IMR-90 (cell line): Measurements from ENCODE around the gene ARID3C. TPM values are rescaled to one million over a fixed set of nuclear protein-coding genes. Genes with fewer than 3 reads are reported as not detected.
A peak's percentile ranks its signal among the peaks of the same experiment; 100 is the strongest.

ENCODE experiments used
- ATAC-seq: fragments of 200-7000 bp; cut with Tn5 transposase; 2 replicates; pipeline ENCODE4 v1.9.1; 2020; ENCODE audit warnings: low read depth, mild to moderate bottlenecking, moderate library complexity
- BruUV-seq: library from RNA; stranded (reverse); fragments of 400-500 nt; replicated peaks from 2 replicates; lab custom pipeline; 2021; lab: Mats Ljungman, UMichigan
- CTCF ChIA-PET: fragments of 300-600 bp; formaldehyde crosslinking; extraction: SDS; loops from one replicate; lab custom pipeline; 2021; ENCODE audit warnings: antibody characterized with exemption; lab: Yijun Ruan, JAX
- POLR2A ChIA-PET: fragments of 300-600 bp; sonication (Branson Sonifier 250); formaldehyde crosslinking; loops from one replicate; lab custom pipeline; 2022; ENCODE audit warnings: antibody characterized with exemption; ENCODE audit not compliant: unreplicated experiment; lab: Charles Lee
- DNase-seq: peaks from one replicate; pipeline ENCODE4 v3.0.0; 2013
- H2AFZ ChIP-seq: replicated peaks from 2 replicates; pipeline ENCODE3; 2013; ENCODE audit warnings: low read length, mild to moderate bottlenecking; ENCODE audit not compliant: poor library complexity
- H2AK5ac ChIP-seq: 2 replicates; pipeline ENCODE4 v1.6.1; 2013; ENCODE audit warnings: low read depth, low read length, inconsistent platforms
- H2AK9ac ChIP-seq: replicated peaks from 2 replicates; pipeline ENCODE3; 2013; ENCODE audit warnings: mild to moderate bottlenecking, low read depth, low read length, moderate library complexity; ENCODE audit not compliant: poor library complexity
- H2BK120ac ChIP-seq: 2 replicates; pipeline ENCODE4 v1.6.1; 2013; ENCODE audit warnings: low read depth, low read length, inconsistent platforms
- H2BK15ac ChIP-seq: 3 replicates; pipeline ENCODE4 v1.6.1; 2013; ENCODE audit warnings: low read depth, low read length, inconsistent platforms
- H2BK20ac ChIP-seq: 2 replicates; pipeline ENCODE4 v1.6.1; 2013; ENCODE audit warnings: low read depth, mild to moderate bottlenecking, inconsistent platforms, low read length, moderate library complexity
- H2BK5ac ChIP-seq: 2 replicates; pipeline ENCODE4 v1.6.1; 2013; ENCODE audit warnings: mild to moderate bottlenecking, low read depth, low read length, inconsistent platforms; ENCODE audit not compliant: poor library complexity, severe bottlenecking
- H3K14ac ChIP-seq: replicated peaks from 2 replicates; pipeline ENCODE4 v1.6.1; 2013; ENCODE audit warnings: low read depth, low read length, inconsistent platforms
- H3K18ac ChIP-seq: 2 replicates; pipeline ENCODE4 v1.6.1; 2013; ENCODE audit warnings: low read depth, low read length, control low read depth
- H3K23ac ChIP-seq: 2 replicates; pipeline ENCODE4 v1.6.1; 2013; ENCODE audit warnings: low read depth, low read length, inconsistent platforms
- H3K27ac ChIP-seq: 2 replicates; pipeline ENCODE4 v1.5.1; 2013; ENCODE audit warnings: mild to moderate bottlenecking, control low read depth, low read length; ENCODE audit not compliant: insufficient read depth
- H3K27me3 ChIP-seq: 2 replicates; pipeline ENCODE4 v1.6.1; 2013; ENCODE audit warnings: low read length; ENCODE audit not compliant: control insufficient read depth, insufficient read depth
- H3K36me3 ChIP-seq: 2 replicates; pipeline ENCODE4 v1.6.1; 2013; ENCODE audit warnings: low read length, mixed read lengths; ENCODE audit not compliant: control insufficient read depth, insufficient read depth
- H3K4ac ChIP-seq: 2 replicates; pipeline ENCODE4 v1.6.1; 2013; ENCODE audit warnings: low read depth, low read length, inconsistent platforms
- H3K4me1 ChIP-seq: 2 replicates; pipeline ENCODE4 v1.6.1; 2013; ENCODE audit warnings: low read length, mixed read lengths; ENCODE audit not compliant: control insufficient read depth, insufficient read depth
- H3K4me2 ChIP-seq: 2 replicates; pipeline ENCODE4 v1.6.1; 2013; ENCODE audit warnings: low read depth, mild to moderate bottlenecking, control low read depth, low read length, moderate library complexity
- H3K4me3 ChIP-seq: 2 replicates; pipeline ENCODE4 v1.5.1; 2013; ENCODE audit warnings: low read depth, mild to moderate bottlenecking, control low read depth, low read length, moderate library complexity; ENCODE audit not compliant: insufficient read depth
- H3K56ac ChIP-seq: 2 replicates; pipeline ENCODE4 v1.6.1; 2013; ENCODE audit warnings: low read length, inconsistent platforms; ENCODE audit not compliant: insufficient read depth; ENCODE audit errors: extremely low read depth
- H3K79me1 ChIP-seq, 2 experiments: 2 replicates each; pipeline ENCODE4 v1.6.1; 2013; ENCODE audit warnings: low read length in 2 of 2, inconsistent platforms in 1 of 2, low read depth in 1 of 2
- H3K9ac ChIP-seq: 2 replicates; pipeline ENCODE4 v1.6.1; 2013; ENCODE audit warnings: low read depth, low read length, control low read depth
- H3K9me1 ChIP-seq: 2 replicates; pipeline ENCODE4 v1.6.1; 2013; ENCODE audit warnings: low read length, inconsistent platforms; ENCODE audit not compliant: insufficient read depth
- H3K9me3 ChIP-seq: 2 replicates; pipeline ENCODE4 v1.6.1; 2013; ENCODE audit warnings: low read length; ENCODE audit not compliant: control insufficient read depth, insufficient read depth
- H4K20me1 ChIP-seq: 2 replicates; pipeline ENCODE4 v1.6.1; 2013; ENCODE audit warnings: low read length, inconsistent platforms; ENCODE audit not compliant: insufficient read depth
- H4K5ac ChIP-seq: 2 replicates; pipeline ENCODE4 v1.6.1; 2013; ENCODE audit warnings: mild to moderate bottlenecking, low read depth, low read length, control low read depth
- H4K8ac ChIP-seq, 2 experiments: 2 replicates each; pipeline ENCODE4 v1.6.1; 2013; ENCODE audit warnings: low read depth in 2 of 2, low read length in 2 of 2, control low read depth in 1 of 2, inconsistent platforms in 1 of 2
- H4K91ac ChIP-seq: 2 replicates; pipeline ENCODE4 v1.6.1; 2013; ENCODE audit warnings: low read depth, low read length, inconsistent platforms; ENCODE audit not compliant: insufficient read depth
- BHLHE40 ChIP-seq: fragments of 150-350 bp; IDR thresholded peaks from 2 replicates; pipeline ENCODE4 v1.6.1; 2016; ENCODE audit warnings: mild to moderate bottlenecking, low read depth, low read length
- CEBPB ChIP-seq: IDR thresholded peaks from 2 replicates; pipeline ENCODE4 v1.6.1; 2012; ENCODE audit warnings: low read depth, low read length, improper control_type of control experiment
- CHD1 ChIP-seq: IDR thresholded peaks from 2 replicates; pipeline ENCODE4 v1.6.1; 2012; ENCODE audit warnings: low read depth, low read length, improper control_type of control experiment
- NFE2L2 ChIP-seq: fragments of 150-350 bp; IDR thresholded peaks from 2 replicates; pipeline ENCODE4 v1.6.1; 2016; ENCODE audit warnings: low read depth, mild to moderate bottlenecking, low read length
- RAD21 ChIP-seq: IDR thresholded peaks from 2 replicates; pipeline ENCODE4 v1.6.1; 2012; ENCODE audit warnings: low read length, improper control_type of control experiment
- RFX5 ChIP-seq: IDR thresholded peaks from 2 replicates; pipeline ENCODE4 v1.8.0; 2012; ENCODE audit warnings: low read depth, mild to moderate bottlenecking, low read length, moderate library complexity
- SMC3 ChIP-seq: fragments of 150-350 bp; IDR thresholded peaks from 2 replicates; pipeline ENCODE4 v1.6.1; 2016; ENCODE audit warnings: low read depth, mild to moderate bottlenecking, antibody characterized with exemption, low read length, moderate library complexity
- WGBS, 2 experiments: methylation state at CpG; one replicate each; pipeline versions ENCODE4 v1.1.5 to v1.1.7; 2013; ENCODE audit warnings: missing lambda C conversion rate in 2 of 2; ENCODE audit not compliant: insufficient read length in 1 of 2; ENCODE audit errors: extremely low coverage in 2 of 2; 5-methylcytosine and 5-hydroxymethylcytosine counted together
- dilution Hi-C: fragments of 300-500 bp; cut with HindIII; formaldehyde crosslinking; loops from one replicate; pipeline ENCODE4 v1.14.3; 2018; ENCODE audit warnings: low sequenced_read_pairs; ENCODE audit not compliant: unreplicated experiment
- in situ Hi-C: fragments of 300-500 bp; cut with MboI; formaldehyde crosslinking; loops from 3 replicates; pipeline ENCODE4 v1.14.3; 2019; ENCODE audit warnings: low sequenced_read_pairs, inconsistent platforms, mixed read lengths
- intact Hi-C: fragments of 100-400 bp; cut with micrococcal nuclease; formaldehyde crosslinking; loops from 2 replicates; pipeline ENCODE4 v1.10.0; 2022
- polyA plus RNA-seq, 3 experiments: library from polyadenylated mRNA; depleted of rRNA; stranded (reverse); fragments of >200 nt; gene quantifications; 2 replicates each; pipeline ENCODE4 v1.2.3, GENCODE V29; 2012; ENCODE audit warnings: low replicate concordance in 1 of 3
- total RNA-seq: library from RNA; depleted of rRNA; stranded (reverse); fragments of >200 nt; gene quantifications from 2 replicates; pipeline ENCODE4 v1.2.3, GENCODE V29; 2012
- TF ChIP-seq, protein P1 (sequence below): fragments of 150-350 bp; IDR thresholded peaks from 2 replicates; pipeline ENCODE4 v1.6.1; 2016; ENCODE audit warnings: low read depth, mild to moderate bottlenecking, low read length, moderate library complexity, borderline replicate concordance
- TF ChIP-seq, protein P2 (sequence below): conservative IDR thresholded peaks from 2 replicates; pipeline ENCODE4 v1.5.1; 2012; ENCODE audit warnings: mild to moderate bottlenecking, low read depth, low read length, improper control_type of control experiment
- TF ChIP-seq, protein P3 (sequence below): fragments of 150-350 bp; IDR thresholded peaks from 2 replicates; pipeline ENCODE4 v1.6.1; 2017; ENCODE audit warnings: mild to moderate bottlenecking, antibody characterized with exemption, low read length, low read depth

The ARID3C gene
- total and polyA plus RNA-seq, 2 of the 4 experiments (the other 2 are of a cell fraction): 0.07 TPM; not detected in 1

DNA sequence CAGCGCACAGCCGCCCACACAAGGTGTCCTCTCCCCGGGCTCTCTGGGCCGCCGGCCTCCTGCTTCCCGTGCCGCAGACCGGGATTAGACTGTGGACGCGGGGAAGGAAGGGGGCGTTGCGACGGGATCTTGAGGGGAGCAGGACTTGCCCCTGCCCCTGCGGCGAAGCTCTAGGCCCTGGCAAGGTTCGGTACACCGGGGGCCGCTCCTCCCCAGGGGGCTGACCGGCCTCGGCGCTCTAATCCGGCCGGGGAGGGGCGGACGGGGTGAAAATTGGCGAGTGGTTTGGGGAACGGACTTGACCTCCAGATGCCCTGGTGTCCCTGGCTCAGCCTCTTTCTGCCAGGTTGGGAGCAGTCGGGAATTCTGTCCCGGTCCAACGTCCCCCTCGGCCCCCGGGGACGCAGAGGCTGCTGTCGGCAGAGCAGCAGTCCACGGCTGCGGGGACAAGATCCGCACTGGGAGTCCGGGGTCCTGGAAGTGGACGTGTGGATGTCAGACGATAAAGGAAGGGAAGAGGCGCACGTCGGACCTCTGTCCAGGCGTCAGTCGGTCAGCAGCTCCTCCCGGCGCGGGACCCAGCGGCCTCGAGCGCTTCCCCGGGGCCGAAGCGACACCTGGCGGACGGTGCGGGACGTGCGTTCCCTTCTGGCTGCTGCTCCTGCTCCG is 37.5 kb downstream of the ARID3C start (continued):
- TF ChIP-seq SMC3 (peak; percentile 97), CHD1 (no peak)

DNA sequence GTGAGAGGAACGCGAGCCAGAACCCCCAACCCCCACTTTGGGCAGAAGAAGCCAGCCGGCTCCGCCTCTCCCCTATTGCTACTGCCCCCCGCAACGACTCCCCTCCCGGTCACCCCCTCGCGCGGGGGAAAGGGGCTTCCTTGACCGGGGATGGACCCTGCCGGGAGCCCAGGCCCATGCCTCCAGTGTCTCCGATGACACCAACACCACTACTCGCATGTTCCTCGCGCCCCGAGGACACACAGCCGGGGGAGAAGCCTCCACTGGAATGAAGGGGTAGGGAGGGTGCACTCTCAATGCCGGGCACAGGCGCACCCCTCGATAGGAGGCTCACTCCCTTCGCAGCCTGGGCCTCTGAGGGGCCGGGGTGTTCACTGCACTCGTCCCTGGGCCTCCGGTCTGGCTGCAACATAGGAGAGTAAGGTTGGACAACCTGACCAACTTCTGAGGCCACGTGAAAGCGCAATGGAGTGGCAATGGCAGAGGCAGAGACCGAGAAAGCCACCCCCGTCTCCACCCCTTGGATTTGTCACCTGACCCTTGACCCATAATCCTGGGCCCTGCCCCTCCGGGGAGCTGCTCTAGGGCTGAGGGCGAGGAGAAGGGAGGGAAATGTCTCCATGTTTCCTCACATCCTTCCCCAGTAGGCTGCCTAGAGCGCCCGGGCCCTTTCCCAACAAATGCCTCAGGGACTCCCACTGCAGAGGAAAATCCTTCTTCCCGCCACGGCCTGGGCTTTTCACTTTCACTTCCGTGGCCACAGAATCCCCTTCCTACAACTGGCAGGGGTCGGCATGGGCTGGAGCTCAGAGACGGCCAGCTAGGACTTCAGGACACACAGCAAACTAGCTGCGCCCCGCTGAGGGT is 38.3 kb downstream of the ARID3C start:
- H3K79me1 ChIP-seq: no peaks in the 10 kb centered on the region
- no peaks in the 10 kb centered on the region; the same call in 1 of the 2 replicates for H3K4me1 ChIP-seq
- H2BK15ac ChIP-seq: no peak overlapping the region
- no peak overlapping the region for H4K5ac ChIP-seq
- in situ Hi-C loops: no loop called here
- peaks cover 86% of the 10 kb centered on the region for H3K27me3 ChIP-seq
- dilution Hi-C loops: no loop called here
- H3K9me3 ChIP-seq: no peaks in the 10 kb centered on the region
- no peak overlapping the region for H2BK5ac ChIP-seq
- H4K91ac ChIP-seq: no peak overlapping the region
- H2AFZ ChIP-seq: peak overlapping the region; percentile 58
- intact Hi-C loops: loop anchor here (1.0 kb wide), 2 partner anchors 42 to 153 kb away; no protein-coding TSS in a partner anchor
- no peak overlapping the region for H3K4me3 ChIP-seq
- no peak overlapping the region for H3K9ac ChIP-seq
- no peak overlapping the region for H3K14ac ChIP-seq
- no peak overlapping the region for H3K23ac ChIP-seq
- peaks cover 8% of the 10 kb centered on the region for H4K20me1 ChIP-seq
- CTCF ChIA-PET: interaction anchor here (1.7 to 3.3 kb wide), 2 partner anchors 43 to 187 kb away, joined by 11 to 35 read pairs; no protein-coding TSS in a partner anchor
- DNase-seq: no peak
- H3K56ac ChIP-seq: no peak overlapping the region
- no peak overlapping the region for H3K18ac ChIP-seq
- H2AK5ac ChIP-seq: no peak overlapping the region
- H3K27ac ChIP-seq: no peak overlapping the region
- H3K36me3 ChIP-seq: no peaks in the 10 kb centered on the region
- POLR2A ChIA-PET: no interaction called here
- no peak overlapping the region for H2AK9ac ChIP-seq
- no peaks in the 10 kb centered on the region for H3K9me1 ChIP-seq
- no TSS peak for BruUV-seq
- H4K8ac ChIP-seq: no peak overlapping the region
- no peak overlapping the region for H3K4ac ChIP-seq
- H3K4me2 ChIP-seq: no peak overlapping the region
- whole genome bisulfite sequencing, 2 experiments: 20% methylated on average over 1 of the region's 40 CpGs; no CpG with 5 or more reads in 1 of the 2 experiments
- no peak overlapping the region for H2BK20ac ChIP-seq
- ATAC-seq: no peak
- H2BK120ac ChIP-seq: no peak overlapping the region
- TF ChIP-seq, protein P1, sequence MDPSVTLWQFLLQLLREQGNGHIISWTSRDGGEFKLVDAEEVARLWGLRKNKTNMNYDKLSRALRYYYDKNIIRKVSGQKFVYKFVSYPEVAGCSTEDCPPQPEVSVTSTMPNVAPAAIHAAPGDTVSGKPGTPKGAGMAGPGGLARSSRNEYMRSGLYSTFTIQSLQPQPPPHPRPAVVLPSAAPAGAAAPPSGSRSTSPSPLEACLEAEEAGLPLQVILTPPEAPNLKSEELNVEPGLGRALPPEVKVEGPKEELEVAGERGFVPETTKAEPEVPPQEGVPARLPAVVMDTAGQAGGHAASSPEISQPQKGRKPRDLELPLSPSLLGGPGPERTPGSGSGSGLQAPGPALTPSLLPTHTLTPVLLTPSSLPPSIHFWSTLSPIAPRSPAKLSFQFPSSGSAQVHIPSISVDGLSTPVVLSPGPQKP: no peak
- TF ChIP-seq RAD21 (no peak), SMC3 (no peak), NFE2L2 (no peak), BHLHE40 (no peak), RFX5 (no peak), CEBPB (no peak)
- TF ChIP-seq, protein P2, sequence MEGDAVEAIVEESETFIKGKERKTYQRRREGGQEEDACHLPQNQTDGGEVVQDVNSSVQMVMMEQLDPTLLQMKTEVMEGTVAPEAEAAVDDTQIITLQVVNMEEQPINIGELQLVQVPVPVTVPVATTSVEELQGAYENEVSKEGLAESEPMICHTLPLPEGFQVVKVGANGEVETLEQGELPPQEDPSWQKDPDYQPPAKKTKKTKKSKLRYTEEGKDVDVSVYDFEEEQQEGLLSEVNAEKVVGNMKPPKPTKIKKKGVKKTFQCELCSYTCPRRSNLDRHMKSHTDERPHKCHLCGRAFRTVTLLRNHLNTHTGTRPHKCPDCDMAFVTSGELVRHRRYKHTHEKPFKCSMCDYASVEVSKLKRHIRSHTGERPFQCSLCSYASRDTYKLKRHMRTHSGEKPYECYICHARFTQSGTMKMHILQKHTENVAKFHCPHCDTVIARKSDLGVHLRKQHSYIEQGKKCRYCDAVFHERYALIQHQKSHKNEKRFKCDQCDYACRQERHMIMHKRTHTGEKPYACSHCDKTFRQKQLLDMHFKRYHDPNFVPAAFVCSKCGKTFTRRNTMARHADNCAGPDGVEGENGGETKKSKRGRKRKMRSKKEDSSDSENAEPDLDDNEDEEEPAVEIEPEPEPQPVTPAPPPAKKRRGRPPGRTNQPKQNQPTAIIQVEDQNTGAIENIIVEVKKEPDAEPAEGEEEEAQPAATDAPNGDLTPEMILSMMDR: no peak
- TF ChIP-seq, protein P3, sequence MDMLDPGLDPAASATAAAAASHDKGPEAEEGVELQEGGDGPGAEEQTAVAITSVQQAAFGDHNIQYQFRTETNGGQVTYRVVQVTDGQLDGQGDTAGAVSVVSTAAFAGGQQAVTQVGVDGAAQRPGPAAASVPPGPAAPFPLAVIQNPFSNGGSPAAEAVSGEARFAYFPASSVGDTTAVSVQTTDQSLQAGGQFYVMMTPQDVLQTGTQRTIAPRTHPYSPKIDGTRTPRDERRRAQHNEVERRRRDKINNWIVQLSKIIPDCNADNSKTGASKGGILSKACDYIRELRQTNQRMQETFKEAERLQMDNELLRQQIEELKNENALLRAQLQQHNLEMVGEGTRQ: no peak
